Mesodermal cell (in vitro differentiated cells): ENCODE data around the gene SENP7.

ENCODE experiments used
- H3K27ac ChIP-seq: 2 replicates; pipeline ENCODE4 v1.7.0; 2013; ENCODE audit warnings: mild to moderate bottlenecking, low read depth, low read length, moderate library complexity; ENCODE audit not compliant: severe bottlenecking
- H3K36me3 ChIP-seq: 2 replicates; pipeline ENCODE4 v1.7.1; 2013; ENCODE audit warnings: mild to moderate bottlenecking, low read length, moderate library complexity; ENCODE audit not compliant: control insufficient read depth, insufficient read depth
- H3K4me1 ChIP-seq: one replicate; pipeline ENCODE4 v1.7.1; 2013; ENCODE audit warnings: mild to moderate bottlenecking, low read length; ENCODE audit not compliant: insufficient read depth, control insufficient read depth, poor library complexity, severe bottlenecking
- H3K4me3 ChIP-seq: 2 replicates; pipeline ENCODE4 v1.7.0; 2013; ENCODE audit warnings: low read length, control low read depth, mild to moderate bottlenecking; ENCODE audit not compliant: insufficient read depth, poor library complexity, severe bottlenecking; ENCODE audit errors: extremely low read depth
- H3K9me3 ChIP-seq: 2 replicates; pipeline ENCODE4 v1.7.1; 2013; ENCODE audit warnings: mild to moderate bottlenecking, low read length, moderate library complexity; ENCODE audit not compliant: control insufficient read depth
- WGBS, 2 experiments: methylation state at CpG; one replicate each; pipeline ENCODE4 v1.1.5; 2013; ENCODE audit warnings: missing lambda C conversion rate in 2 of 2; ENCODE audit not compliant: insufficient coverage in 2 of 2; 5-methylcytosine and 5-hydroxymethylcytosine counted together

The SENP7 gene

DNA sequence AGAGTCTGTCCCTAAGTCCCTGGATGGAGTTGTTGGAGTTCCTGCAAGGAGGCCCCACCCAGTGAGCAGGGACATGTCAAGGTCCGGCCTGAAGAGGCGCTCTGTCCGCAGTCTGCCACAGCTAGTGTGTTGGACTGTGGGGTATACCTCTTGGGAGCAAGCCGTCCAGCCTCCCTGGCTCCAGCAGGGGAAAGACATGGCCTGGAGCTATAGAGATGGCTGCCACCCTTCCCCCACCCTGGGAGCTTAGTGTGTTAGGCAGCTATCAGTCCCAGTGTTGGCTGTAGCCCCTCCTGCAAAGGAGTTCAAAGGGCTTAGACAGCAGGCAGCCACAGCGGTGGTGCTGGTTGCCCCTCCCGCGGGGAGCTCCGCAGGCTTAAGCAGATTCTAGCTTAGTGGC, 212.9 kb downstream of the SENP7 start:
- no peak overlapping the region for H3K4me3 ChIP-seq
- WGBS, 2 experiments, result 86 to 91% methylated on average over 4 to 5 of the region's 8 CpGs
- H3K36me3 ChIP-seq, result no peaks in the 10 kb centered on the region
- H3K27ac ChIP-seq, result no peak overlapping the region
- H3K9me3 ChIP-seq, result no peaks in the 10 kb centered on the region
- no peaks in the 10 kb centered on the region for H3K4me1 ChIP-seq

DNA sequence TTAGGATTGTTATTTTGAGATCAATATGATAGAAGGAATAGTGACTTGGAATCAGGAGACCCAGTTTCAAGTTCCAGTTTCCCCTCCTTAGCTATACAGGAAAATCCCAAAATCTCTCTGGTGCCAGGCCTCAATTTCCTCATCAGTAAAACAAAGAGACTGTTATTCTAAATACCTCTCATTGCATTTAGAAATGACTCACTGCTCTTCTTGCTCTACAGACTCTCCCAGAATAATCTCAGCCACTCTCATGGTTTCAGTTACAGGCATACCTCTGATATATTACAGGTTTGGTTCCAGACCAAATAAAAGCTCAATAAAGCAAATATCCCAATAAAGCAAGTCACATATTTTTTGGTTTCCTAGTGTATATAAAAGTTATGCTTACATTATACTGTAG, 221.0 kb downstream of the SENP7 start:
- no peak overlapping the region for H3K27ac ChIP-seq
- H3K4me1 ChIP-seq, result peaks cover 5% of the 10 kb centered on the region
- H3K4me3 ChIP-seq, result no peak overlapping the region
- no peaks in the 10 kb centered on the region for H3K9me3 ChIP-seq
- H3K36me3 ChIP-seq, result no peaks in the 10 kb centered on the region

DNA sequence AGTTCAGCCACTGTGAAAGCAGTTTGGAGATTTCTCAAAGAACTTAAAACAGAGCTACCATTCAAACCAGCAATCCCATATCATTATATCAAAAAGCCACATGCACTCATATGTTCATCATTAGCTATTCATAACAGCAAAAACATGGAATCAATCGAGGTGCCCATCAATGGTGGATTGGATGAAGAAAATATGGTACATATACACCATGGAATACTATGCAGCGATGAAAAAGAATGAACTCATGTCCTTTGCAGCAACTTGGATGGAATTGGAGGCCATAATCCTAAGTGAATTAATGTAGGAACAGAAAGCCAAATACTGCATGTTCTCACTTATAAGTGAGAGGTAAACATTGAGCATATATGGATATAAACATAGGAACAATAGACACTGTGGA, 224.7 kb downstream of the SENP7 start:
- Histone ChIP-seq H3K36me3 (no peaks in the 10 kb centered on the region), H3K4me1 (peaks cover 5% of the 10 kb centered on the region), H3K4me3 (no peak overlapping the region), H3K9me3 (no peaks in the 10 kb centered on the region), H3K27ac (no peak overlapping the region)
- WGBS, 2 experiments, result 75% methylated on average over 1 of the region's 2 CpGs; no CpG with 5 or more reads in 1 of the 2 experiments

DNA sequence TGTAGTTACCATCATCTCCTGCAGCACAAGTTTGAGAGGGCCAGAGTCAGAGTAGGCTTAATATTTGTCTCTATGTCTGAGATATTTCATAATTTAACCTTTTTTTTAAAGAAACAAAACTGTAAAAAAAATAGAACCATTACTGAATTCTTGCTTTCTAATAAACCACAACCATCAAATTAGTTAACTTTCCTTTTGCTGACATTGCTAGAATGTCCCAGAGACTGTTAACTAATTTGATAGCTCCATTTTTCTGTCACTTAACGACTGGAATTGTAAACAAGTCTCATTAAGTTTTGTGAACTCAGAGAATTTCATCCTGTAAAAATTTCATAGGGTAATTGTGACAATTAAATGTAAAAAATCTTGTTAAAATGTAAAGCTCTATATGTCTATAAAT, 228.3 kb downstream of the SENP7 start:
- H3K9me3 ChIP-seq, result no peaks in the 10 kb centered on the region
- H3K4me1 ChIP-seq, result no peaks in the 10 kb centered on the region
- no CpG with 5 or more reads among the region's 1 CpG for WGBS, 2 experiments
- H3K4me3 ChIP-seq, result no peak overlapping the region
- H3K27ac ChIP-seq, result no peak overlapping the region
- no peaks in the 10 kb centered on the region for H3K36me3 ChIP-seq

DNA sequence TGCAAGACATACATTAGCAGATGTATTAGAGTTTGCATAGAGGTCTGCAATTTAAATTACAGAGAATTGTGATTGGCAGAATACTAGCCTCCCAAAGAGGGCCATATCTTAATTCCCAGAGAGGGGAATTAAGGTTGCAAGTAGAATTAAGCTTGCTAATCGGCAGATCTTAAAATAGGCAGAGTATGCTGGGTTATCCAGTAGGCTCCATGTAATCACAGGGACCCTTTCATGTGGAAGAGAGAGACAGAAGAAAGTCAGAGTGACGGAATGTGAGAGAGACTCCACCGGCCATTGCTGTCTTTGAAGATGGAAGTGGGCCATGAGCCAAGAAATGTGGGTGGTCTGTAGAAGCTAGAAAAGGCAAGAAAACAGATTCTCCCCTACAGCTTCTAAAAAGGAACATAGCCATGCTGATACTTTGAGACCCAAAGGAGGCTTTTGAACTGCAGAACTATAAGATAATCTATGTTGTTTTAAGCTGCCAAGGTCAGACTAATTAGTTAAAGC, 231.4 kb downstream of the SENP7 start:
- Histone ChIP-seq H3K9me3 (no peaks in the 10 kb centered on the region), H3K4me1 (no peaks in the 10 kb centered on the region), H3K27ac (no peak overlapping the region), H3K4me3 (no peak overlapping the region), H3K36me3 (no peaks in the 10 kb centered on the region)
- 71 to 84% methylated on average over 2 to 3 of the region's 3 CpGs for WGBS, 2 experiments

DNA sequence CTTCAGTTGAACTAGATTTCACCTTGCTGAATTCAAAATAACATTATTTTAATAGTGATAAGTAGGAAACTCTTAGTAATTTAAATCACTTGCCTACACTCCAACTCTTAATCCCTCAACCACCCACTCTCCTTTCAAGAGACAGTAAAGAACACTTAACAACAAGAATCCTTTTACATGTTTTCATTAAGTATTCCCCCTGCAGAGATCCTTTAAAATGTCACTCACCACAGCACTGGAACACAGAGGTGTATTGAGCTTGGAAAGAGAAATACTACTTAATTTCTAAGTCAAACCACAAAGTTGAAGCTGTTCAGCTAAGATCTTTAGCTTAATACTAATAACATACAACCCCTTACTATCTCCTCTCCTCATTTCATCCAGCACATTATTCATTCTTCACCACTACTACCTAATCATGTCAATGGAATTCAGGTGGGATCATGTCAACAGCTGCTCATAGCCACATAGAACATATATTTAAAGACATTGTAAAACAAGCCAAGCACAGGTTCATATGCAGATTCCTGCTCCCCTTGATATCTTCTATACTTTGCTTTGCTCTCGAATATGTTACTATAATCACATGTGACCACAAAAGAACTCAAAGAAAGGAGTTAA, 233.1 kb downstream of the SENP7 start:
- Histone ChIP-seq H3K4me3 (no peak overlapping the region), H3K27ac (no peak overlapping the region), H3K4me1 (no peaks in the 10 kb centered on the region), H3K36me3 (no peaks in the 10 kb centered on the region), H3K9me3 (no peaks in the 10 kb centered on the region)
- no CpG with 5 or more reads among the region's 1 CpG for WGBS, 2 experiments

DNA sequence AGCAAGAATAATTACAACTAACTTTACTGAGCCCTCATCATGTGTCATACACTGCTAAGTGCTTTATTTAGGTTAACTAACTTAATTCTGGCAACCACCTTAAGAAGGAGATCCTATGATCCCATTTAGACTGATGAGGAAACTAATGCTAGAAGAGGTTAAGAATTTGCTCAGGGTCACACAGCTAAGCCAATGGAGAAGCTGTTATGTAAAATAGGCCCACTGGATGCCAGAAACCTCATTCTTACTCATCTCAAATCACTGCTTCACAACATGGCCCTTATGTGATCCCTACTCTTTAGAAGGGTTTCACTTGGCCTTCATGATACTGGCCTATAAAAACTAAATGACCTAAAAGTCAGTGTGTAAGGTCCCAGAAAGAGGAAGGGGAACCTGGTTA, 233.8 kb downstream of the SENP7 start:
- Histone ChIP-seq H3K4me3 (no peak overlapping the region), H3K36me3 (no peaks in the 10 kb centered on the region), H3K4me1 (no peaks in the 10 kb centered on the region), H3K9me3 (no peaks in the 10 kb centered on the region), H3K27ac (no peak overlapping the region)

DNA sequence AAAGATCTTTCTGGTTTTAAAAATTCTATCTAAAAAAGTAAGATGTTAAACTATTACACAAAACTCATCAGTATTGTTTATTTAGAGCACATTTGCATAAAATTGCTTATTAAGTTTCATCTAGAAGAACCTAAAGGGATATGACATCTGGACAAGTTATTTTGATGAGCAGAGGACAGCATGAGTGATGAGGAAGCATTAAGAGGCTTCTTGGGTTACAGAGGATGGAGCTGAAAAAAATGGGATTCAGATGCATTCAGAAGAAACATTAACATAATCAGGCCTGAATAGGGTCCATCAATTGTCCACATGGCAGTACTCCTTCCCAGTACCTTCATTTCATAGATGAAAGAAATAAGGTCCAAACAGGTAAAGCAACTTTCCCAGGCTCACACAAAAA, 234.3 kb downstream of the SENP7 start:
- H3K4me3 ChIP-seq, result no peak overlapping the region
- H3K27ac ChIP-seq, result no peak overlapping the region
- no peaks in the 10 kb centered on the region for H3K9me3 ChIP-seq
- no peaks in the 10 kb centered on the region for H3K4me1 ChIP-seq
- H3K36me3 ChIP-seq, result no peaks in the 10 kb centered on the region
